NCI-H748 (cell line): Measurements from ENCODE around the gene KCTD16.

ENCODE experiments used
- DNase-seq: peaks from one replicate; lab custom pipeline; 2025; ENCODE audit not compliant: unreplicated experiment; lab: John Stamatoyannopoulos, UW

The KCTD16 gene

GRCh38 chr5:144281784-144282183, 111.1 kb downstream of the KCTD16 start:
- no peak for DNase-seq

GRCh38 chr5:144284036-144284435, 113.4 kb downstream of the KCTD16 start:
- no peak for DNase-seq

- DNase-seq = no peak
Observed at GRCh38 chr5:144284931-144285502, 114.3 kb downstream of the KCTD16 start.

- DNase-seq = no peak
Observed at GRCh38 chr5:144289277-144289676, 118.6 kb downstream of the KCTD16 start.

- no peak for DNase-seq
Observed at GRCh38 chr5:144292029-144292428, 121.4 kb downstream of the KCTD16 start.

- DNase-seq = no peak
Observed at GRCh38 chr5:144295284-144295683, 124.6 kb downstream of the KCTD16 start.

- DNase-seq = no peak
Observed at GRCh38 chr5:144297081-144297480, 126.4 kb downstream of the KCTD16 start.

GRCh38 chr5:144298658-144299057, 128.0 kb downstream of the KCTD16 start:
- DNase-seq = no peak

- DNase-seq = peak; percentile 21
Observed at GRCh38 chr5:144304688-144305087, 134.0 kb downstream of the KCTD16 start.

GRCh38 chr5:144307736-144308135, 137.1 kb downstream of the KCTD16 start:
- peak; percentile 33 for DNase-seq

- peak; percentile 72 for DNase-seq
Observed at GRCh38 chr5:144308174-144308573, 137.5 kb downstream of the KCTD16 start.

GRCh38 chr5:144308906-144309670, 138.4 kb downstream of the KCTD16 start:
- DNase-seq = peak; percentile 57

- peak; percentile 80 for DNase-seq
Observed at GRCh38 chr5:144310621-144311020, 139.9 kb downstream of the KCTD16 start.

GRCh38 chr5:144313147-144313726, 142.6 kb downstream of the KCTD16 start:
- DNase-seq = peak; percentile 64

GRCh38 chr5:144315026-144315425, 144.4 kb downstream of the KCTD16 start:
- DNase-seq = peak; percentile 50

- DNase-seq = peak; percentile 95
Observed at GRCh38 chr5:144315994-144316634, 145.4 kb downstream of the KCTD16 start.

- no peak for DNase-seq
Observed at GRCh38 chr5:144318011-144318410, 147.3 kb downstream of the KCTD16 start.

- DNase-seq = no peak
Observed at GRCh38 chr5:144318460-144318859, 147.8 kb downstream of the KCTD16 start.

- no peak for DNase-seq
Observed at GRCh38 chr5:144323181-144323580, 152.5 kb downstream of the KCTD16 start.

GRCh38 chr5:144325532-144325931, 154.9 kb downstream of the KCTD16 start:
- no peak for DNase-seq

GRCh38 chr5:144328494-144328893, 157.8 kb downstream of the KCTD16 start:
- DNase-seq = peak; percentile 90

GRCh38 chr5:144328980-144329379, 158.3 kb downstream of the KCTD16 start:
- DNase-seq = peak; percentile 81
